SK-N-DZ (cell line): Measurements from ENCODE around the gene MED19.

Experiments
- small RNA-seq, 2 experiments: library from RNA; depleted of rRNA; stranded (forward); fragments of <200 nt; gene quantifications; one replicate each; pipeline ENCODE3, GENCODE V24; 2014

The MED19 gene

Small RNA genes lying within 50 kb of the gene (small RNA-seq; reads per million reads assigned to genes)
- 0 reads per million in 2 experiments for gene TMX2-CTNND1
